NOMO-1 treated with dmso at 0.1 percent for 144 hours (cell line): ENCODE measurements around the gene TMBIM1.

Source experiments
- DNase-seq: peaks from one replicate; lab custom pipeline; 2025; ENCODE audit not compliant: unreplicated experiment; lab: John Stamatoyannopoulos, UW

TMBIM1 gene

GRCh38 chr2:218293715-218294429 lies 1.6 kb upstream of the TMBIM1 start:
- DNase-seq: no peak

GRCh38 chr2:218291318-218292047 lies 820 bp downstream of the TMBIM1 start:
- no peak for DNase-seq

GRCh38 chr2:218290316-218291261 lies 1.7 kb downstream of the TMBIM1 start:
- DNase-seq: peak; percentile 29

GRCh38 chr2:218289639-218290315 lies 2.5 kb downstream of the TMBIM1 start:
- DNase-seq: no peak

GRCh38 chr2:218286570-218287459 lies 5.5 kb downstream of the TMBIM1 start:
- DNase-seq: peak; percentile 89

- DNase-seq: no peak
Measured at GRCh38 chr2:218285604-218286003, 6.7 kb downstream of the TMBIM1 start.

GRCh38 chr2:218284106-218284811 lies 8.0 kb downstream of the TMBIM1 start:
- DNase-seq: no peak

- DNase-seq: no peak
Measured at GRCh38 chr2:218282173-218282991, 9.9 kb downstream of the TMBIM1 start.

GRCh38 chr2:218281449-218281848 lies 10.9 kb downstream of the TMBIM1 start:
- no peak for DNase-seq

GRCh38 chr2:218280260-218280870 lies 11.9 kb downstream of the TMBIM1 start:
- no peak for DNase-seq

GRCh38 chr2:218278531-218279360 lies 13.6 kb downstream of the TMBIM1 start:
- no peak for DNase-seq

GRCh38 chr2:218277921-218278320 lies 14.4 kb downstream of the TMBIM1 start:
- DNase-seq: no peak

- DNase-seq: no peak
Measured at GRCh38 chr2:218276986-218277755, 15.1 kb downstream of the TMBIM1 start.

- no peak for DNase-seq
Measured at GRCh38 chr2:218275371-218276072, 16.8 kb downstream of the TMBIM1 start.

- no peak for DNase-seq
Measured at GRCh38 chr2:218274586-218274985, 17.7 kb downstream of the TMBIM1 start.

GRCh38 chr2:218273908-218274249 lies 18.4 kb downstream of the TMBIM1 start:
- DNase-seq: no peak
